GM10248 (cell line): ENCODE data around the gene PCCA.

Experiments
- CTCF ChIA-PET: fragments of 300-600 bp; sonication (Branson Sonifier 250); formaldehyde crosslinking; extraction: SDS; loops from one replicate; lab custom pipeline; 2021; ENCODE audit warnings: antibody characterized with exemption; lab: Yijun Ruan, JAX
- POLR2A ChIA-PET: fragments of 350-650 bp; sonication (Branson Sonifier 250); formaldehyde crosslinking; extraction: SDS; loops from one replicate; lab custom pipeline; 2020; ENCODE audit warnings: antibody characterized with exemption; lab: Yijun Ruan, JAX
- DNase-seq: peaks from one replicate; pipeline ENCODE4 v3.0.0; 2012; ENCODE audit errors: extremely low spot score
- CTCF ChIP-seq: IDR thresholded peaks from 2 replicates; pipeline ENCODE4 v1.5.1; 2012; ENCODE audit warnings: mild to moderate bottlenecking, low read depth; ENCODE audit errors: extremely low read depth, missing control alignments, control extremely low read depth

The PCCA gene

DNA sequence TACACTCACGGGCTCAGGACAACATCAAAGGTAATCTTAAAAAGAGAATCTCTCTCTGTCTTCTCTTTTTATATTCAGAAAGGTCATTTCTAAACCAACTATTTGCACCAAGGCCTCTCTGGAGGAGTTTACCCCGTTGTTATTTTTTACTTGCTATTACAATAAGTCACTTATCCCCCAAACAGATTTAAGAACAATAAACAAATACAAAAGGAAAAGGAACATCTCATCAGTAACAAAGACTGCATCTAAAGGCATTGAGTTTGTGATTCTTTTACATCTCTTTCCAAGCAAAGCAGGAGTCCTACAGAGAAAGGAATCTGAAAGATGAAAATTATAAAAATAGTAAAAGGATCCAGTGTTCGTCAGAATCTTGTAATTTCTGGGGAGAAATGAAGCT, 424.3 kb downstream of the PCCA start:
- POLR2A ChIA-PET: no interaction called here

GRCh38 chr13:100513987-100514670, 425.2 kb downstream of the PCCA start:
- CTCF ChIA-PET: interaction anchor here (0.8 to 7.8 kb wide), 21 partner anchors 10 to 1075 kb away, joined by 3 to 65 read pairs (median 4); no protein-coding TSS in a partner anchor
- no peak for DNase-seq
- TF ChIP-seq CTCF: no peak
- POLR2A ChIA-PET: no interaction called here

More for the DNA sequence above, 424.3 kb downstream of the PCCA start:
- CTCF ChIA-PET: interaction anchor here (1.5 to 7.8 kb wide), 7 partner anchors 12 to 858 kb away, joined by 3 to 65 read pairs (median 18); no protein-coding TSS in a partner anchor
- no peak for TF ChIP-seq CTCF
- DNase-seq: no peak

DNA sequence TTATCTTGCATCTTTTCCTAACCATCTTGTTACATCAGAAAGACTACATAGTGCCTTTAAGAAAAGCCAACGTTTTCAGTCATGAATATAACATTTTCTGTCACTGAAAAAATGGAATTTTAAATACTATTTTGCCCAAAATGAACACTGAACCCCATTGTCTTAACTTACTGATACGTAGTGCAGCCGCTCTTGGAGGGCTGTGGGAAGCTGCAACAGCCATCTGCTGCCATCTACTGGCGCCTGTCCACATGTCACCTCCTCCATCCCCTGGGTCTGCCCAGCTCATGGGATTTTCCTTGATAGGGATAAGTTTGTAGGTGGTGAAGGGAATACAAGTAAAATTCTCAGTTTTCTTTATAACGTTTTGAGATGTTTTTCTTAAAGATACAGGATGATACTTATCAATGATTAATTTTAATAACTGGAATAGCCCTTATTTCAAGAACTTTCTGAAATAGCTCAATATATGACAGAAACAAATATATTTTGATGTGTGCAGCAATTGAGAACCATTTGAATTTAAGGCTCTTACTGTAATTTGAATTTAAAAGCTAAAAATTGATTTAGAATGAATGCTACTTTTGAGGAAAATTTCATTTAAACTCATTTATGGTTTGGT, 426.0 kb downstream of the PCCA start:
- peak; percentile 90 for TF ChIP-seq CTCF
- DNase-seq: peak; percentile 83
- ChIA-PET CTCF (interaction anchor here (0.7 to 7.8 kb wide), 37 partner anchors 8 to 1075 kb away, joined by 3 to 65 read pairs (median 3); partner anchors contain the start of gene ZIC2), POLR2A (no interaction called here)

DNA sequence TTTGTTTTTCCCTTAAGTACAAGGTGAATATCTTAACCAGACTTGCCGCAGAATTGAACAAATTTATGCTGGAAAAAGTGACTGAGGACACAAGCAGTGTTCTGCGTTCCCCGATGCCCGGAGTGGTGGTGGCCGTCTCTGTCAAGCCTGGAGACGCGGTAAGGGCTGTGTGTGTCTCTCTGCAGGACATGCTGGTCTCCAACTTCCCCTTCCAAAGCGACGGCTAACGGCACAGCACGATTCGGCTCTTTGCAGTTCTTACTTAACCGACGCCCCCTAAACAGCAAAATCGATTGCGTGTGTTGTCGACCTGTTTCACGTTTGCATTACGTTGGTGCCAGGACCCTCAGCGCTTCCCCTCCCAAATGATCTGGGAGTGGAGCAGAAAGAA, 426.5 kb downstream of the PCCA start:
- CTCF ChIA-PET: interaction anchor here (0.7 to 7.8 kb wide), 35 partner anchors 9 to 1076 kb away, joined by 3 to 65 read pairs (median 3); partner anchors contain the start of gene ZIC2
- POLR2A ChIA-PET: no interaction called here

DNA sequence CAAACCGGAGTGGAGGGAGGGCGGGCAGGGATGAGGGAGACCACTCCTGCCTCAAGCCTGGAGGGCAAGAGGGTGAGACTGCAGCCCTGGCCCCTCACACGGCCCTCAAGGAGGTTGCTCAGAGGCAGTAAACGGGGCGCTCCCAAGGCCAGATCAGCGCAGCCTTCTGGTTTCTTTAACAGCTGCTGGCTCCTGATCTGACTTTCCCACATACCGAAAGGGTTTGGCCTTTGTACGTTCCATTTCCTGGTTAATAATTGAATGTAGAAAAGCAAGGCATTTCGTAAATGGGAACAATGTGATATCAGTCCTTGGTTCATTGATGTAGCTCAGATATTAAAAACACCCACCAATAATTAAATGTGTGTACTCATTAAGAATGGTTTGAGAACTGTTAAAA, 428.2 kb downstream of the PCCA start:
- CTCF ChIA-PET: interaction anchor here (1.5 to 7.8 kb wide), 4 partner anchors 8 to 617 kb away, joined by 3 to 65 read pairs (median 23); no protein-coding TSS in a partner anchor
- DNase-seq: no peak
- POLR2A ChIA-PET: no interaction called here
- TF ChIP-seq CTCF: no peak

More for the DNA sequence above, 426.5 kb downstream of the PCCA start:
- no peak for DNase-seq
- no peak for TF ChIP-seq CTCF

- ChIA-PET POLR2A (no interaction called here), CTCF (interaction anchor here (2.3 to 5.9 kb wide), 2 partner anchors 7 to 617 kb away, joined by 8 to 38 read pairs; no protein-coding TSS in a partner anchor)
- TF ChIP-seq CTCF: no peak
- no peak for DNase-seq
These were observed 428.8 kb downstream of the PCCA start for GRCh38 chr13:100517728-100518127.
